HepG2 (cell line): Measurements from ENCODE around the gene PRR36. TPM values are rescaled to one million over a fixed set of nuclear protein-coding genes. Genes with fewer than 3 reads are reported as not detected.

Experiments
- LCORL ChIP-seq, 2 experiments: fragments of 450-650 bp in 1 of 2; sonication (generic) in 1 of 2; formaldehyde crosslinking in 1 of 2; IDR thresholded peaks; 2 replicates each; pipeline versions ENCODE4 v1.5.0 to v1.6.1; 2017 to 2020; ENCODE audit warnings: antibody characterized with exemption in 1 of 2, missing genetic modification reagents in 1 of 2
- MTF1 ChIP-seq: sonication (generic); formaldehyde crosslinking; IDR thresholded peaks from 2 replicates; pipeline ENCODE4 v1.5.0; 2020; ENCODE audit warnings: missing genetic modification reagents
- PAF1 ChIP-seq: IDR thresholded peaks from 2 replicates; pipeline ENCODE4 v1.6.1; 2016; ENCODE audit warnings: missing genetic modification reagents, missing compliant biosample characterization
- PTBP1 ChIP-seq: fragments of 200-400 bp; formaldehyde crosslinking; IDR thresholded peaks from 2 replicates; pipeline ENCODE4 v1.6.1; 2018; ENCODE audit warnings: low read length, low read depth; ENCODE audit not compliant: poor library complexity, severe bottlenecking
- REXO4 ChIP-seq: sonication (generic); formaldehyde crosslinking; IDR thresholded peaks from 2 replicates; pipeline ENCODE4 v1.8.0; 2022; ENCODE audit warnings: missing genetic modification reagents, mild to moderate bottlenecking, borderline replicate concordance
- RXRA ChIP-seq: sonication (generic); formaldehyde crosslinking; IDR thresholded peaks from 2 replicates; pipeline ENCODE4 v1.5.1; 2020; ENCODE audit warnings: missing genetic modification reagents
- XBP1 ChIP-seq: sonication (generic); formaldehyde crosslinking; IDR thresholded peaks from 2 replicates; pipeline ENCODE4 v1.5.0; 2020; ENCODE audit warnings: missing genetic modification reagents
- ZNF354B ChIP-seq: sonication (generic); formaldehyde crosslinking; IDR thresholded peaks from 2 replicates; pipeline ENCODE4 v1.8.0; 2022; ENCODE audit warnings: mild to moderate bottlenecking, missing genetic modification reagents
- ZNF703 ChIP-seq: sonication (generic); formaldehyde crosslinking; IDR thresholded peaks from 2 replicates; pipeline ENCODE4 v1.5.1; 2020; ENCODE audit warnings: missing genetic modification reagents, mild to moderate bottlenecking, moderate library complexity, borderline replicate concordance
- ZNF790 ChIP-seq: sonication (generic); formaldehyde crosslinking; IDR thresholded peaks from 2 replicates; pipeline ENCODE4 v1.8.0; 2022; ENCODE audit warnings: missing genetic modification reagents, mild to moderate bottlenecking, borderline replicate concordance
- ZNF800 ChIP-seq: sonication (generic); formaldehyde crosslinking; IDR thresholded peaks from 2 replicates; pipeline ENCODE4 v1.4.0; 2020; ENCODE audit warnings: missing genetic modification reagents
- ZNF879 ChIP-seq: sonication (generic); formaldehyde crosslinking; IDR thresholded peaks from 2 replicates; pipeline ENCODE4 v1.8.1; 2023; ENCODE audit warnings: missing genetic modification reagents
- polyA plus RNA-seq, 8 experiments: library from polyadenylated mRNA; depleted of rRNA in 3 of 8; stranded (reverse) in 7 of 8; unstranded in 1 of 8; fragments of >200 nt; fragmentation: Illumina TruSeq in 4 of 8; extraction: Trizol in 4 of 8; gene quantifications; 2 replicates each; pipeline versions ENCODE4 v1.2.1 to v1.2.3, GENCODE V29; 2011 to 2016; ENCODE audit warnings: low read depth in 4 of 8, missing spikeins in 1 of 8, mixed read lengths in 1 of 8; ENCODE audit not compliant: insufficient read depth in 1 of 8
- total RNA-seq, 5 experiments: library from RNA; depleted of rRNA; stranded (reverse); fragments of >200 nt; fragmentation: Illumina TruSeq; extraction: Trizol; gene quantifications; 2 replicates each; pipeline ENCODE4 v1.2.3, GENCODE V29; 2016; ENCODE audit warnings: low read depth in 1 of 5
- TF ChIP-seq, protein P1 (sequence below): IDR thresholded peaks from 2 replicates; pipeline ENCODE4 v1.6.1; 2016; ENCODE audit warnings: low read depth
- TF ChIP-seq, protein P2 (sequence below), 2 experiments: fragments of 450-650 bp in 1 of 2; sonication (generic) in 1 of 2; formaldehyde crosslinking in 1 of 2; IDR thresholded peaks; 2 replicates each; pipeline versions ENCODE4 v1.6.1 to v1.8.0; 2016 to 2022; ENCODE audit warnings: antibody characterized with exemption in 1 of 2, mild to moderate bottlenecking in 1 of 2, missing genetic modification reagents in 1 of 2

PRR36 gene
- total and polyA plus RNA-seq, 2 of the 13 experiments (the other 11 are each of a cell fraction or from before 2014, with no cell fraction given), result 0.07 to 0.17 TPM

DNA sequence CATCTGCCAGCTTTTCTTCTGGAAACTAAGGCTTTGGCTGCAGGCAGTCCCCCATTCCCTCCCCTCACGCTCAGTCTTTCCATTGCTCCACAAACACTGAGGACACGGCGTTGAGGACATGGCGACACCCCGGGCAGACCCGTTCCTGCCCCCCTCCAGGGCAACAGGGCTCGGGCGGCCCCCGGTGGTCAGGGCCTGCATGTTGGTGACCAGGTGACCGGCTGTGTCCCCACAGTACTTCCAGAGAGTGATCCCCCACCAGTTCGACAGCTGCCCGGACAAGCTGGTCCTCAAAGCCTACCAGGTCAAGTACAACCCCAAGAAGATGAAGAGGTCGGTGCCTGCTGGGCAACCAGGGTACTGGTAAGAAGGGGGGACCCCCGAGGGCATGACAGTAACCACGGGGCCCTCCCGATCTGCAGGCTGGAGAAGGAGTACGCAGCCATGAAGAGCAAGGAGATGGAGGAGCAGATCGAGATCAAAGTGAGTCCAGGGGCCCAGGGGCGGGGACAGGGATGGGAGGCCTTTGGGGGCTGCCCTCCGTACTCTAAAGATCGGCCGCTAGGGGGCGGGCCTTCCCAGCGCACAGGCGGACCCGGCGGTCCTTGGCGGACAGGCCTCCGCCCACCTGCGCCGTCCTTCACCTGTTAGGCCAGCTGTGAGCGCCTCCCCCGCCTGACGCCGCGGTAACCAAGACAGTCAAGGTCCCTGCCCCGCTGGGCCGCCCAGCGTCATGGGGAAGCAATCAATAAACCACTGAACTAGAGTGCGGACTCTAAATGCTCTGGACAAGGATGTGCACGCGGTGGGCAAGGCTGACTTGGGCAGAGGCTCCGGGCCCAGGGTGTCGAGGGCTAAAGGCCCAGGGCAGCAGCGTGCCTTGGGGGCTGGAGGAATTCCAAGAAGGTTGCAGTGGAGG is 21.1 kb downstream of the PRR36 start (continued):
- TF ChIP-seq PTBP1 (no peak), PAF1 (CRISPR knock-in tag) (no peak), ZNF354B (CRISPR knock-in tag) (0 out of 2 replicates have a peak, but pooled peaks have one; percentile 59), REXO4 (CRISPR knock-in tag) (no peak), ZNF800 (CRISPR knock-in tag) (peak; percentile 93), XBP1 (CRISPR knock-in tag) (no peak), LCORL (IDR thresholded peaks at IDR 0.05) (no peak), LCORL (CRISPR knock-in tag; IDR thresholded peaks at IDR 0.05) (peak; percentile 99), ZNF879 (CRISPR knock-in tag) (peak; percentile 88), ZNF790 (CRISPR knock-in tag) (peak; percentile 40; the same call in 1 of the 2 replicates), ZNF703 (CRISPR knock-in tag) (no peak), MTF1 (CRISPR knock-in tag) (no peak), RXRA (CRISPR knock-in tag) (peak; percentile 93)
- TF ChIP-seq, protein P1, sequence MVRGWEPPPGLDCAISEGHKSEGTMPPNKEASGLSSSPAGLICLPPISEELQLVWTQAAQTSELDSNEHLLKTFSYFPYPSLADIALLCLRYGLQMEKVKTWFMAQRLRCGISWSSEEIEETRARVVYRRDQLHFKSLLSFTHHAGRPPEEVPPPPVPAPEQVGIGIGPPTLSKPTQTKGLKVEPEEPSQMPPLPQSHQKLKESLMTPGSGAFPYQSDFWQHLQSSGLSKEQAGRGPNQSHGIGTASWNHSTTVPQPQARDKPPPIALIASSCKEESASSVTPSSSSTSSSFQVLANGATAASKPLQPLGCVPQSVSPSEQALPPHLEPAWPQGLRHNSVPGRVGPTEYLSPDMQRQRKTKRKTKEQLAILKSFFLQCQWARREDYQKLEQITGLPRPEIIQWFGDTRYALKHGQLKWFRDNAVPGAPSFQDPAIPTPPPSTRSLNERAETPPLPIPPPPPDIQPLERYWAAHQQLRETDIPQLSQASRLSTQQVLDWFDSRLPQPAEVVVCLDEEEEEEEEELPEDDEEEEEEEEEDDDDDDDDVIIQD (CRISPR knock-in tag), result peak; percentile 59; the same call in 1 of the 2 replicates
- TF ChIP-seq, protein P2, sequence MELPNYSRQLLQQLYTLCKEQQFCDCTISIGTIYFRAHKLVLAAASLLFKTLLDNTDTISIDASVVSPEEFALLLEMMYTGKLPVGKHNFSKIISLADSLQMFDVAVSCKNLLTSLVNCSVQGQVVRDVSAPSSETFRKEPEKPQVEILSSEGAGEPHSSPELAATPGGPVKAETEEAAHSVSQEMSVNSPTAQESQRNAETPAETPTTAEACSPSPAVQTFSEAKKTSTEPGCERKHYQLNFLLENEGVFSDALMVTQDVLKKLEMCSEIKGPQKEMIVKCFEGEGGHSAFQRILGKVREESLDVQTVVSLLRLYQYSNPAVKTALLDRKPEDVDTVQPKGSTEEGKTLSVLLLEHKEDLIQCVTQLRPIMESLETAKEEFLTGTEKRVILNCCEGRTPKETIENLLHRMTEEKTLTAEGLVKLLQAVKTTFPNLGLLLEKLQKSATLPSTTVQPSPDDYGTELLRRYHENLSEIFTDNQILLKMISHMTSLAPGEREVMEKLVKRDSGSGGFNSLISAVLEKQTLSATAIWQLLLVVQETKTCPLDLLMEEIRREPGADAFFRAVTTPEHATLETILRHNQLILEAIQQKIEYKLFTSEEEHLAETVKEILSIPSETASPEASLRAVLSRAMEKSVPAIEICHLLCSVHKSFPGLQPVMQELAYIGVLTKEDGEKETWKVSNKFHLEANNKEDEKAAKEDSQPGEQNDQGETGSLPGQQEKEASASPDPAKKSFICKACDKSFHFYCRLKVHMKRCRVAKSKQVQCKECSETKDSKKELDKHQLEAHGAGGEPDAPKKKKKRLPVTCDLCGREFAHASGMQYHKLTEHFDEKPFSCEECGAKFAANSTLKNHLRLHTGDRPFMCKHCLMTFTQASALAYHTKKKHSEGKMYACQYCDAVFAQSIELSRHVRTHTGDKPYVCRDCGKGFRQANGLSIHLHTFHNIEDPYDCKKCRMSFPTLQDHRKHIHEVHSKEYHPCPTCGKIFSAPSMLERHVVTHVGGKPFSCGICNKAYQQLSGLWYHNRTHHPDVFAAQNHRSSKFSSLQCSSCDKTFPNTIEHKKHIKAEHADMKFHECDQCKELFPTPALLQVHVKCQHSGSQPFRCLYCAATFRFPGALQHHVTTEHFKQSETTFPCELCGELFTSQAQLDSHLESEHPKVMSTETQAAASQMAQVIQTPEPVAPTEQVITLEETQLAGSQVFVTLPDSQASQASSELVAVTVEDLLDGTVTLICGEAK (IDR thresholded peaks at IDR 0.05), result no peak
- TF ChIP-seq, protein P2 (CRISPR knock-in tag; IDR thresholded peaks at IDR 0.05), result peak; percentile 76; the same call in 1 of the 2 replicates
